ENCODE results near the gene SLC5A2. TPM values are rescaled to one million over a fixed set of nuclear protein-coding genes. Genes with fewer than 3 reads are reported as not detected.

Gene SLC5A2
- total and polyA plus RNA-seq, 2 of the 13 experiments (the other 11 are each of a cell fraction or from before 2014, with no cell fraction given), result 0.24 to 0.97 TPM

- intact Hi-C loops (cut with micrococcal nuclease; ENCODE audit: unreplicated experiment), result no loop called here
- in situ Hi-C loops (cut with HindIII; ENCODE audit: extremely low pct_ligation_motif_present, low pct_unique_long_range_greater_than_20kb), result no loop called here
- DNase-seq (ENCODE audit: low spot score) (no peak), ATAC-seq (peak; percentile 19; the same call in 1 of the 3 replicates), FAIRE-seq (no peak)
- Histone ChIP-seq H3K9ac (ENCODE audit: insufficient read depth, low read depth, low read length) (no peak overlapping the region), H3K27ac (ENCODE audit: extremely low read length, insufficient read depth, low read length) (no peak overlapping the region), H3K36me3 (replicated peaks in 1 of 2; ENCODE audit: control insufficient read depth in 1 of 2, insufficient read depth in 2 of 2, low read length in 2 of 2) (no peaks in the 10 kb centered on the region), H4K20me1 (ENCODE audit: insufficient read depth, low read length) (no peaks in the 10 kb centered on the region), H3K4me2 (ENCODE audit: low read depth, low read length) (no peak overlapping the region), H3K27me3 (ENCODE audit: control insufficient read depth in 1 of 2, insufficient read depth in 2 of 2, low read length in 2 of 2) (peaks cover 0 to 6% of the 10 kb centered on the region in 2 experiments; a peak in 2 of 5 replicates), H3K79me2 (ENCODE audit: insufficient read depth, low read length) (no peaks in the 10 kb centered on the region), H3K4me1 (ENCODE audit: insufficient read depth, low read length) (peaks cover 45% of the 10 kb centered on the region), H3K4me3 (replicated peaks in 1 of 3; ENCODE audit: insufficient read depth in 1 of 3, low read depth in 2 of 3, low read length in 3 of 3) (no peak overlapping the region), H2AFZ (ENCODE audit: low read length) (no peak overlapping the region), H3K9me3 (ENCODE audit: low read length) (no peaks in the 10 kb centered on the region)
- BruUV-seq (replicated peaks), result no TSS peak
- CTCF ChIA-PET (ENCODE audit: low intra/inter-chr PET ratio, low total read pairs), result no interaction called here
- POLR2A ChIA-PET, result interaction anchor here (1.3 kb wide), 1 partner anchor 378 kb away, joined by 3 read pairs; the partner anchor contains the start of gene PRSS8
- TF ChIP-seq ZNF468 (CRISPR knock-in tag; IDR thresholded peaks at IDR 0.05) (no peak), LCORL (IDR thresholded peaks at IDR 0.05) (no peak), LCORL (CRISPR knock-in tag; IDR thresholded peaks at IDR 0.05) (no peak), PHF8 (CRISPR knock-in tag; IDR thresholded peaks at IDR 0.05) (no peak), HBP1 (CRISPR knock-in tag; IDR thresholded peaks at IDR 0.05; ENCODE audit: low read depth) (no peak), ZNF512 (CRISPR knock-in tag; IDR thresholded peaks at IDR 0.05) (peak; percentile 66), NFYB (CRISPR knock-in tag; IDR thresholded peaks at IDR 0.05) (no peak), ZBTB37 (CRISPR knock-in tag; IDR thresholded peaks at IDR 0.05) (no peak), ZNF558 (CRISPR knock-in tag; IDR thresholded peaks at IDR 0.05; ENCODE audit: borderline replicate concordance) (no peak), ZNF256 (CRISPR knock-in tag; conservative IDR thresholded peaks at IDR 0.05) (no peak), ZNF24 (IDR thresholded peaks at IDR 0.05) (no peak), IRF1 (CRISPR knock-in tag; IDR thresholded peaks at IDR 0.05; ENCODE audit: low read depth) (no peak), MTF1 (CRISPR knock-in tag; IDR thresholded peaks at IDR 0.05) (no peak), ZNF552 (CRISPR knock-in tag; IDR thresholded peaks at IDR 0.05; ENCODE audit: borderline replicate concordance) (no peak), ZSCAN25 (CRISPR knock-in tag; IDR thresholded peaks at IDR 0.05) (peak; percentile 82), CCAR2 (optimal IDR thresholded peaks at IDR 0.05; ENCODE audit: low read depth, low read length) (no peak), ZNF687 (CRISPR knock-in tag; IDR thresholded peaks at IDR 0.05) (no peak)
These were observed 31.0 kb downstream of the SLC5A2 start for GRCh38 chr16:31513884-31514283.
